ENCODE measurements around the gene GPX2. TPM values are rescaled to one million over a fixed set of nuclear protein-coding genes. Genes with fewer than 3 reads are reported as not detected.

The GPX2 gene
- total RNA-seq, 2 experiments from 2014 or later = not detected

DNA sequence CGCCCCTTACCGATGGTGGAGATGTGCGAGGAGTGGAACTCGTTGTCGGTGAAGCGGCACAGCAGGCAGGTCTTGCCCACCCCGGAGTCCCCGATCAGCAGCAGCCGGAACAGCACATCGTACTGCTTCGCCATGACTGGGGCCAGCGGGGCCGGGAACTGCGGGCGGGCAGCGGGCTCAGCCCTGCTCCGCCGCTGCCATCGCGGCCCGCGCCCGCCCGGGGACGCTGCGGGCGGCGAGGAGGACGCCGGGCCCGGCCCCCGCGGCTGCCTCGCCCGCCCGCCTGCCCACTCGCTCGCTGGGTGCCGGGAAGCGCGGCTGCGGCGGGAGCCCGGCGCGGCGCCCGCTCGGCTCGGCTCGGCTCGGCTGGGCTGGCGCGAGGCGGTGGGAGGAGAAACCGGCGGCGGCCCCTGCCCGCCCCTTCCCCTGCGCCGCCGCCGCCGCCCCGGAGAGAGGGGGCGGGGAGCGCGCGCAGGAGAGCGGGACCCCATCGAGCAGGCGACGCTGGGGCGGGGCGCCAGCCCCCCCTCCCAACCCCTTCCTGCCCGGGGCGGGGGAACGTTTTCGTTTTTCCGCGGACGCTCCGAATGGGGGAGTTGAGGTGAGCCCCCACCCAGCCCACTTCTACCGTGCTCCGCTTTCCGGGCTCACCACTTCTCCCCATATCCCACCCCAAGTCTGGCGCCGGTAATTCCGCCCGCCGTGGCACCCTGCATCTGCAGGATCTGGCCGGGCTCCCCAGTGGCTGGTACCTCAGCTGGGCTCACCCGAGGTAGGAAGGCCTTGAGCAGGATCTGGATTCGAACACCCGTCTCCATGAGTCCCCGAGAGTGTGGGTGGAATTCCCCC is 29.6 kb upstream of the GPX2 start, which contains the start of gene RAB15:
RAB15 (minus strand) TSS at position 394 of the 849 bp plus-strand sequence; CDS start at position 134, 260 bp downstream.
- Mint-ChIP-seq H3K36me3 (ENCODE audit: low read depth) (no peaks in the 10 kb centered on the region), H3K27me3 (ENCODE audit: low read depth) (no peaks in the 10 kb centered on the region), H3K4me1 (ENCODE audit: low read depth) (peaks cover 10% of the 10 kb centered on the region), H3K27ac (no peak within 1 kb of the TSS), H3K9me3 (no peaks in the 10 kb centered on the region), H3K4me3 (peak within 1 kb of the TSS; percentile 75)
- CTCF ChIA-PET = no interaction called here
- peak; percentile 33 for DNase-seq
- intact Hi-C loops (cut with micrococcal nuclease) = loop anchor here (1.0 to 2.0 kb wide), 2 partner anchors 43 to 58 kb away; partner anchors contain the start of gene CHURC1

GRCh38 chr14:64971491-64971942 is 29.0 kb upstream of the GPX2 start:
- Mint-ChIP-seq H3K27me3 (ENCODE audit: low read depth) (no peaks in the 10 kb centered on the region), H3K4me3 (peak overlapping the region; percentile 67), H3K4me1 (ENCODE audit: low read depth) (peaks cover 10% of the 10 kb centered on the region), H3K36me3 (ENCODE audit: low read depth) (no peaks in the 10 kb centered on the region), H3K27ac (no peak overlapping the region), H3K9me3 (no peaks in the 10 kb centered on the region)
- CTCF ChIA-PET = interaction anchor here (1.0 to 1.6 kb wide), 2 partner anchors 10 to 82 kb away, joined by 3 to 9 read pairs; no protein-coding TSS in a partner anchor
- DNase-seq = no peak
- intact Hi-C loops (cut with micrococcal nuclease) = no loop called here

DNA sequence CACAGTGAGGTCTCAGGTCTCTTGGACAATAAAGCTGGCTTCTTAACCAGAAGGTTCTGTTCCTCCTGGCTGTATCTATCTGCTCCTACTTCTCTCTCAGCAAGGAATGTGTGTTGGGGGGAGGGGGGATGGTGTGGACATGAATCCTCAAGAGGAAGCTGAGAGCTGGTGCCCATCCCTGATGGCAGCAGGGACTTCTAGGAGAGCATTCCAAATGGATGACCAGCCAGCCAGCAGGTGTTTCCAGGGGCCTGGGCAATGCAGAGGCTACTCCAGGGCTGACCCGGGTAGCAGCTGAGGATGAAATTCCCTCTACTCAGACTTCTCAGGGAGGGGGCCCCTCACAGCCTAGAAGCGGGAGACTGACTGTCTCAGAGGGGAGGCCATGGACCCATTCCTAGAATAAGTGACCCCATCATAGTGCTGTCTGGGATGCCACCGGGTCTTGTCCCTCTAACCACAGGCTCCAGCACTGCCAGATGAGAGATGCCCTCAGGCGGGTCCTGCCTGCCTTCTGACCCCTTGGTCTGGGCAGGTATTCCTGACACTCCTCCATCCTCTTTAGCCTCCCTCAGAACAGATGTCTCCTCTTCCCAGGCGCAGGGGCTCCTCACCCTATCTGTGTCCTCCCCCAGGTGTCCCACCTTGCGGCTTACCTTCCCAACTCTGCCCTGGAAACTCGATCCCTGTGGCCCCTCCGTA is 28.4 kb upstream of the GPX2 start:
- intact Hi-C loops (cut with micrococcal nuclease) = no loop called here
- Mint-ChIP-seq H3K27ac (no peak overlapping the region), H3K4me3 (peak overlapping the region; percentile 67), H3K27me3 (ENCODE audit: low read depth) (no peaks in the 10 kb centered on the region), H3K36me3 (ENCODE audit: low read depth) (no peaks in the 10 kb centered on the region), H3K9me3 (no peaks in the 10 kb centered on the region), H3K4me1 (ENCODE audit: low read depth) (peaks cover 10% of the 10 kb centered on the region)
- CTCF ChIA-PET = interaction anchor here (0.8 to 1.6 kb wide), 4 partner anchors 9 to 441 kb away, joined by 3 to 9 read pairs (median 3); no protein-coding TSS in a partner anchor
- DNase-seq = no peak

- no peak for DNase-seq
- Mint-ChIP-seq H3K4me1 (ENCODE audit: low read depth) (peaks cover 10% of the 10 kb centered on the region), H3K27me3 (ENCODE audit: low read depth) (no peaks in the 10 kb centered on the region), H3K36me3 (ENCODE audit: low read depth) (no peaks in the 10 kb centered on the region), H3K27ac (no peak overlapping the region), H3K9me3 (no peaks in the 10 kb centered on the region), H3K4me3 (no peak overlapping the region)
- intact Hi-C loops (cut with micrococcal nuclease) = no loop called here
- CTCF ChIA-PET = interaction anchor here (0.7 to 1.6 kb wide), 5 partner anchors 8 to 442 kb away, joined by 3 to 9 read pairs (median 3); no protein-coding TSS in a partner anchor
Measured at GRCh38 chr14:64970041-64970440, 27.5 kb upstream of the GPX2 start.

- Mint-ChIP-seq H3K4me1 (ENCODE audit: low read depth) (peaks cover 10% of the 10 kb centered on the region), H3K36me3 (ENCODE audit: low read depth) (no peaks in the 10 kb centered on the region), H3K4me3 (no peak overlapping the region), H3K27ac (no peak overlapping the region), H3K9me3 (no peaks in the 10 kb centered on the region), H3K27me3 (ENCODE audit: low read depth) (no peaks in the 10 kb centered on the region)
- DNase-seq = no peak
- CTCF ChIA-PET = no interaction called here
- intact Hi-C loops (cut with micrococcal nuclease) = no loop called here
Measured at GRCh38 chr14:64968651-64969050, 26.1 kb upstream of the GPX2 start.

DNA sequence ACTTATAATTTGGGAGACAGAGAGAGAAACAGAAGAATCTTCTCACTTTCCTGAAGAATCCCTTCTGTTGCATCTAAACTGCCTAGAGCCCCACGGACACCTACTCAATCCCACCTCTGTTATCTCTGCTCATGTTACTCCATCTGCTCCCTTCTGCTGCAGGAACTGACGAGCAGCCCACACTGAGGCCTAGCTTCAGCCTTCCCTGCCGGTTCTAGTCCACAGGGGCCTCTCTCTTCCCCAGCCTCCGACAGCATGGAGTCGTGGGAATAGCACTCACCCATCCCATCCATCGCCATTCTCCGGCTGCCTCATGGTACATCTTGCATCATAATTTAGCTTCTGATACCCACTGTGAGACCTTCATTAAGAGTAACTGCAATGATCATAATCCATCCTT is 25.6 kb upstream of the GPX2 start:
- CTCF ChIA-PET = no interaction called here
- H3K4me3 Mint-ChIP-seq = no peak overlapping the region
- H3K36me3 Mint-ChIP-seq (ENCODE audit: low read depth) = no peaks in the 10 kb centered on the region
- intact Hi-C loops (cut with micrococcal nuclease) = no loop called here
- H3K27me3 Mint-ChIP-seq (ENCODE audit: low read depth) = no peaks in the 10 kb centered on the region
- H3K4me1 Mint-ChIP-seq (ENCODE audit: low read depth) = peaks cover 10% of the 10 kb centered on the region
- no peaks in the 10 kb centered on the region for H3K9me3 Mint-ChIP-seq
- no peak for DNase-seq
- no peak overlapping the region for H3K27ac Mint-ChIP-seq

DNA sequence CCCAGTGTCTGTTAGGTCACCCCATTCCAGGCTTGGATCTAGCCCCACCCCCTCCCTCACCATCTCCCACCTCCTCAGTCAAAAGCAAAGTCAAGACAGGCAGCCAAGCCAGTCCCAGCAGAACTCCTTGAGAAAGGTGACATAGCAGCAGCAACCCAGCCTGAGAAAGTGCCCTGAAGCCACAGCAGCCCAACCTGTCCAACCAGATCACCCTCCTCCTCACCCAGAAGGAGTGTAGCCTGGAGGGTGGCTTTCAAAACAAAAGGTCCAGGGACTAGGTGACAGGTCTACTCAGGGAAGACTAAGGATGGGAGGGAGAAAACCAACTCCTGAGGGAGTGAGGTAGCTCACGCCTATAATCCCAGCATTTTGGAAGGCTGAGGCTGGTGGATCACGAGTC is 24.4 kb upstream of the GPX2 start:
- no peaks in the 10 kb centered on the region for H3K9me3 Mint-ChIP-seq
- CTCF ChIA-PET = interaction anchor here (1.4 kb wide), 1 partner anchor 144 kb away, joined by 3 read pairs; no protein-coding TSS in a partner anchor
- no peaks in the 10 kb centered on the region for H3K27me3 Mint-ChIP-seq (ENCODE audit: low read depth)
- H3K4me1 Mint-ChIP-seq (ENCODE audit: low read depth) = peaks cover 7% of the 10 kb centered on the region
- no peak overlapping the region for H3K27ac Mint-ChIP-seq
- H3K36me3 Mint-ChIP-seq (ENCODE audit: low read depth) = peaks cover 2% of the 10 kb centered on the region
- no peak overlapping the region for H3K4me3 Mint-ChIP-seq
- no peak for DNase-seq
- intact Hi-C loops (cut with micrococcal nuclease) = no loop called here

DNA sequence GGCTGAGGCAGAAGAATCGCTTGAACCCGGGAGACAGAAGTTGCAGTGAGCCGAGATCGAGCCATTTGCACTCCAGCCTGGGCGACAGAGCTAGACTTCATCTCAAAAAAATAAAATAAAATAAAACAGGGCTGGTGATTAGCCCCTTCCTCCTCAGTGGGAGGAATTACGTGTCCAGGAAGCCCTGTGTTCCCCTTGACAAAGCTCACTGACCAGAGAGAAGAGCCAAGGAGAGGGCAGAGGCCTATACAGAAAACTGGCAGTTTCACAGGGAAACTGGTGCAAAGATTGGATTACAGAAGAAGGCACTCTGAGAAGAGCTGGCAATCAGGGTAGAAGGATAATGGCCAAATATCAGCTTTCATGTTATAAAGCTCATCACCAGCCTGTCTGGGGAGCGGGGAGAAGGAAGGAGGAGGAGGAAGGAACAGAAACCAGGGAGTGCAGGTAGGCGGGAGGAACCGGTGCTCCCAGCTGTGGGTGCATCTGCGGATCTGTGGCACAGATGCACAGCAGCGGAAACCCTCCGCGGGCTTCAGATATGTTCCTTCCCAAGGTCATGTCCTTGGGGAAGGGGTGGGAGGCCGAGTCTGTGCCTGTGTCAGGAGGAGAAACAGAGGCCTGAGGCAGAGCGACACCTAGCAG is 22.9 kb upstream of the GPX2 start:
- peaks cover 2% of the 10 kb centered on the region for H3K36me3 Mint-ChIP-seq (ENCODE audit: low read depth)
- H3K27ac Mint-ChIP-seq = no peak overlapping the region
- H3K9me3 Mint-ChIP-seq = no peaks in the 10 kb centered on the region
- intact Hi-C loops (cut with micrococcal nuclease) = no loop called here
- CTCF ChIA-PET = interaction anchor here (1.6 kb wide), 2 partner anchors 22 to 74 kb away, joined by 5 to 6 read pairs; partner anchors contain the start of gene FNTB
- H3K4me3 Mint-ChIP-seq = no peak overlapping the region
- DNase-seq = no peak
- H3K27me3 Mint-ChIP-seq (ENCODE audit: low read depth) = no peaks in the 10 kb centered on the region
- H3K4me1 Mint-ChIP-seq (ENCODE audit: low read depth) = peaks cover 3% of the 10 kb centered on the region

DNA sequence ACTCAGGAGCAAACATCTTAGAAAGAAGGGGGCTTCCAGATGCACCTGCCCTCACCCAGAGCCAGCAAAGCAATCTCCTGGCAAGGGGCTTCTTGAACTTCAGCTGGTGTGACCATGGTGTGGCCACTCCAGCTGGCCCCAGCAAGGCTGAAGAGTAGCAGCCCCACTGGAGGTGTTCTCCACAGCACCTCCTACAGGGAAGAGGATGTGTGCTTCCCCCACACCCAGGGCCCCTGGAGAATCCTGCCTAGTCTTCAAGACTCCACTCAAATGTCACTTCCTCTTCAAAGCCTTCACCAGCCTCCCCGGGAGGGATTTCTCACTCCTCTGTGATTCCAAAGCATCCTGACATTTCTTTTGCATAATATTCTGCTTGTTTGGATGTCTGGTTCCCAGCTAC is 21.1 kb upstream of the GPX2 start:
- no peaks in the 10 kb centered on the region for H3K27me3 Mint-ChIP-seq (ENCODE audit: low read depth)
- no peak overlapping the region for H3K27ac Mint-ChIP-seq
- H3K36me3 Mint-ChIP-seq (ENCODE audit: low read depth) = peaks cover 2% of the 10 kb centered on the region
- H3K4me3 Mint-ChIP-seq = no peak overlapping the region
- no peaks in the 10 kb centered on the region for H3K9me3 Mint-ChIP-seq
- DNase-seq = no peak
- CTCF ChIA-PET = no interaction called here
- no peaks in the 10 kb centered on the region for H3K4me1 Mint-ChIP-seq (ENCODE audit: low read depth)
- intact Hi-C loops (cut with micrococcal nuclease) = no loop called here

DNA sequence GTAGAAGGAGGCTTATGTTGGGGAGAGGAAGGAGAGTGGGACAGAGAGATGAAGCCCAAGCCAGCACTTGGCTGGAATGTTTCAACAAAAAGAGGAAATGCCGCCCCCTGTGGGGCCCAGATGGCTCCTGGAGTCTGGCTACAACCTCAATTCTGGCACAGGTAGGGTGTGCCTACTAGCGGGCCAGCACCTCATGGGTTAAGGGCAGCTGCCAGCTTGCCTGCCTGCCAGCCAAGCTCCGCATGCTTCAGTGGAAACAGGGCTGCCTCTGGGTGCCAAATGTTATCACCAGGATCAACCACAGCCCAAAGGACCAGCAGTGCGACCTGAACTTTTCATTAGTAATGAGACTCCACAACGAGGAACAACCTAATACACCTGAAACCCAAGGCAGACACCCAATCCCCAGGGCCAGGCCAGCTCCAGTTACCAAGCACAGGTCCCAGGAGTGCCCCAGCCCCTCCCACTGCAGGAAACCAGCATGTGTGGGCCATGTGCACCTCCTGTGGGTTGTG is 18.3 kb upstream of the GPX2 start:
- H3K9me3 Mint-ChIP-seq = no peaks in the 10 kb centered on the region
- H3K4me3 Mint-ChIP-seq = no peak overlapping the region
- DNase-seq = no peak
- intact Hi-C loops (cut with micrococcal nuclease) = no loop called here
- CTCF ChIA-PET = interaction anchor here (1.5 to 2.2 kb wide), 2 partner anchors 8 to 10 kb away, joined by 3 to 9 read pairs; no protein-coding TSS in a partner anchor
- H3K27me3 Mint-ChIP-seq (ENCODE audit: low read depth) = no peaks in the 10 kb centered on the region
- H3K27ac Mint-ChIP-seq = no peak overlapping the region
- peaks cover 2% of the 10 kb centered on the region for H3K36me3 Mint-ChIP-seq (ENCODE audit: low read depth)
- no peaks in the 10 kb centered on the region for H3K4me1 Mint-ChIP-seq (ENCODE audit: low read depth)

- CTCF ChIA-PET = interaction anchor here (1.0 kb wide), 1 partner anchor 12 kb away, joined by 3 read pairs; no protein-coding TSS in a partner anchor
- Mint-ChIP-seq H3K9me3 (no peaks in the 10 kb centered on the region), H3K27ac (no peak overlapping the region), H3K27me3 (ENCODE audit: low read depth) (no peaks in the 10 kb centered on the region), H3K36me3 (ENCODE audit: low read depth) (peaks cover 2% of the 10 kb centered on the region), H3K4me3 (no peak overlapping the region), H3K4me1 (ENCODE audit: low read depth) (no peaks in the 10 kb centered on the region)
- intact Hi-C loops (cut with micrococcal nuclease) = no loop called here
- DNase-seq = no peak
Measured at GRCh38 chr14:64958743-64959142, 16.2 kb upstream of the GPX2 start.

DNA sequence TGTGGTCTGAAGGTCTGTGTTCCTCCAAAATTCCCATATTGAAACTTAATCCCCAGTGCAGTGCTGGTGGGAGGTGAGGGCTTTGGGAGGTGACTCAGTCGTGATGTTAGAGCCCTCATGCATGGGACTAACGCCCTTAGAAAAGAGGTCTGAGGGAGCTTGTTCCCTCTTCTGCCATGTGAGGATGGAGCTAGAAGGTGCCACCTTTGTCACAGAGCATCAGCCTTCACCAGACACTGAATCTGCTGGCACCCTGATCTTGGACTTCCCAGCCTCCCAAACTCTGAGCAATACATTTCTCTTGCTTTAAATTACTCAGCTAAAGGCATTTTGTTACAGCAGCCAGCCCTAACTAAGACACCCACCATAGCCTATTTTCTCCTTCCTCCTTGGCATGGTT is 15.7 kb upstream of the GPX2 start:
- Mint-ChIP-seq H3K27ac (no peak overlapping the region), H3K4me1 (ENCODE audit: low read depth) (no peaks in the 10 kb centered on the region), H3K4me3 (no peak overlapping the region), H3K27me3 (ENCODE audit: low read depth) (no peaks in the 10 kb centered on the region), H3K9me3 (no peaks in the 10 kb centered on the region), H3K36me3 (ENCODE audit: low read depth) (peaks cover 3% of the 10 kb centered on the region)
- no peak for DNase-seq
- CTCF ChIA-PET = interaction anchor here (1.0 kb wide), 1 partner anchor 12 kb away, joined by 3 read pairs; no protein-coding TSS in a partner anchor
- intact Hi-C loops (cut with micrococcal nuclease) = no loop called here
